GM19395 (cell line): Measurements from ENCODE around the gene APBA2.
"Not testable (repeated sequence)": the region's sequence is repeated elsewhere in the genome, so short reads cannot be mapped to it uniquely, and the experiment has no call there.

Source experiments
- ATAC-seq: cut with Tn5 transposase; IDR thresholded peaks from one replicate; pipeline ENCODE4 v1.9.1; 2021; ENCODE audit warnings: mild to moderate bottlenecking, moderate library complexity; ENCODE audit not compliant: unreplicated experiment

The APBA2 gene

DNA sequence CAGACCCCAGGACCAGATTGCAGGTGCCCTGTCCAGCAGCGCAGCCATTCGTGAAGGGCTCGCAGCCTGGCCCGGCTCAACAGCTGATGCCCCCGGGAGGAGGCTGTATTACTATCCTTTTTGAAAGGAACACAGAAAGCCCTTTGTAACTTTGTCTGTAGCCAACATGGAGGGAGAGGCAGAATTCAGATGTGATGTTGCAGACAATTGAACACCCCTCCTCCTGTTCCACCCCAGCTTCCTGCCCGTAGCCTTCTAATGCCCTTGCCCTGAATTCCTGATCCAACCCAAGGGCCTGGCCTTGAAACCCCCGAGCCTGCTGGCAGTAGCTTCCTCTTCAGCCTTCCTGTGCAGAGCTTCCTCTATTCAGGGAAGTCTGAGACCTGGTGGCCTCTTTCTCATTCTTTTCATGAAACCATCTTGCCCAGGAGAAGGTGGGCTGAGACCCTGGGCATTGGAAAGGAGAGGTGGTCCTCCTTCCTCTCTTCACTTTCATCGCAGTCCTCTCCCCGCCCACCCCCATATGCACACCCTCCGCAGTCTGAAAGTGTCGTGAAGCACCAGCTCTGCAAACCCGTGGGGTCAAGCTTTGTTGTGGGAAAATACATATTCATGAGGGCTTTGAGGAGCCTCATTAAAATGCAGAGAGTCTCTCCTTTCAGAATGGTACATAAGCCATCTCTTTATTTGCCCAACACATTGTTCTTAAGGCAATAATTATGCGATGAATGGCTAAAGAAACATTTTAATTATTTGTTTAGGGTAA lies 109.2 kb downstream of the APBA2 start:
- ATAC-seq, result no peak

DNA sequence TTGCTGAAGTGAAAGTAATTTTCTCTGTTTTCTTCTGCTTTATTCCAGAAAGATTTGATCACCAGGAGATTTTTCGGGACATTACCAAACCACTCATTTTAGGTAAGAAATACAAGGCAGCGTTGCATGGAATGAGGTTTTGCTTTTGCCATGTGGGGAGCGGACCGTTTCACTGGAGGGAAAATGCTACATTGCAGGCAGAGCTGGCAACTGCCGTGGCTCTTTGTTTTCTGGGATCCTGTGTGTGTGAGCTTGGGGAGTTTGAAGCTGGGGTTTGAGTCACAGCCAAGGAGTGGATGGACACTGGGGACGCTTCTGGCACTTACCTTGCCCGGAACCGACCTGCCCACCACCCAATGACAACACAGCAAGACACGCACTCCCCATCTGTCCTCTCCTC lies 109.9 kb downstream of the APBA2 start:
- no peak for ATAC-seq

DNA sequence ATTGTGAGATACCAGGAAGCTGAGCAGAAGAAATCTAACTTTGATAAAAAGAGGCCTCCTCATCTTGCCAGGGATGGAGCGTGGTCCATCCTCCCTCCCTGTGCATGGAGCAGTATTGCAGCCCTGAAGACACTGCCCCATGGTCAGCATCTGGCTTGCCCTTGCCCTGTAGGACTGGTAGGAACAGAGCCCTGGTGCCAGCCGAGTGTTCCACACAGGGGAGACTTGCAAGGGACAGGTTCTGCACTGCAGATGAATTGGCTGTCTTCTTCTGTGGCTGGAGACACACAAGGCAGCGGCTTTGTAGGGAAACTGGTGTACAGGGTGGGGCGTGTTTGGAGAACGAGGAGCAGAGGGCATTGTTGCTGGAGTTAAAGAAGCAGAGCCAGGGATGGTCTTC lies 110.5 kb downstream of the APBA2 start:
- ATAC-seq, result no peak

DNA sequence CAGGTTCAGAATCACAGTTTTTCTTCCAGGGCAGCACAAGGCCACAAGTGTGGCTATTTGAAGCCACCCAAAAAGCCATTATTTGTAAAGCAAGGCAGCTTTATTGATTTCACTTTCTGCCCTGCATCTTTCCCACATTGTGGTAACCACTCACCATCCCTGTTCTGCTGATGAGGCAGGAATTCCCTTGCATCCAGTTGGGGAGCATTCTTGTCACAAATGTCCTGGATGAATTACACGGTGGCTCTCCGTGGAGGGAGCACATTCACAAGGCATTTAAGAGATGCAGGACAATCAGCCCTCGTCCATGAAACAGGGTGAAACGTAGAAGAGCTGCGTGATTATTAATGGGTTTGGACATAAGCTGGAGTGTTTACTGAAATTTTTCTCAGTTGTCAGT lies 111.2 kb downstream of the APBA2 start:
- no peak for ATAC-seq

DNA sequence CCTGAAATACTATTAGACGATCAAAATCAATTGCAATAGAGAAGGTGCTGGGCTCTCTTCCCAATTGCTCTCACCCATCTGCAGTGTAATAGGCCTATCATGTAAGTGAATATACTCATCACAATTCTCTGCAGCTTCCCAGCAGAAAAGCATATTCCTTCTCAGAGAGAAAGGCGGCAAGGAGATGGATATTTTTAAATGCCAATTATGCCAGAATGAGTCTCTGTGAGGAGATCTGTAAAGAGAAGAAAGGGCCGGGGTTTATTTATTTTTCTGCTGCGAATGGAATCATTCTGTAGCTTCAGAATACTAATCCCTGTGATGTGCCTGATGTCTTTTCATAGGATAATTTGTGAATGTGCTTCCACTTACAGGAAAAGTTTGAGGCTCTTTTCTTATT lies 112.0 kb downstream of the APBA2 start:
- no peak for ATAC-seq

DNA sequence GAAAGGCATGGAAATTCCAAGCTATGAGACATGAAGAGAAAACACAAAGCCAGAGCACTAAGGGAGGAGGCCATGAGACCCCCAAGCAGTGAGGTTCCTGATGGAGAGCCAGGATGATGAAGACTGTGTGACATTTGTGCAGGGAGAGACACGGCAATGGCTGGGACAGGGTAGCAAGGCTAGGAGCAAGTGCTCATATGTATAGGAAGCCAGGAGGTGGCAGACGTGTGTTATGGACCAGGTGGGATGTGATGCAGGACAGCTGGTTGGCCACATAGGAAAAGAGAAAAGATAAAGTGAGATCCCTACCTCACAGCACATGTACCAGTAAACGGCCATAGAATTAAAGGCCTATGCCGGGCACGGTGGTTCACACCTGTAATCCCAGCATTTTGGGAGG lies 112.7 kb downstream of the APBA2 start:
- ATAC-seq, result no peak

DNA sequence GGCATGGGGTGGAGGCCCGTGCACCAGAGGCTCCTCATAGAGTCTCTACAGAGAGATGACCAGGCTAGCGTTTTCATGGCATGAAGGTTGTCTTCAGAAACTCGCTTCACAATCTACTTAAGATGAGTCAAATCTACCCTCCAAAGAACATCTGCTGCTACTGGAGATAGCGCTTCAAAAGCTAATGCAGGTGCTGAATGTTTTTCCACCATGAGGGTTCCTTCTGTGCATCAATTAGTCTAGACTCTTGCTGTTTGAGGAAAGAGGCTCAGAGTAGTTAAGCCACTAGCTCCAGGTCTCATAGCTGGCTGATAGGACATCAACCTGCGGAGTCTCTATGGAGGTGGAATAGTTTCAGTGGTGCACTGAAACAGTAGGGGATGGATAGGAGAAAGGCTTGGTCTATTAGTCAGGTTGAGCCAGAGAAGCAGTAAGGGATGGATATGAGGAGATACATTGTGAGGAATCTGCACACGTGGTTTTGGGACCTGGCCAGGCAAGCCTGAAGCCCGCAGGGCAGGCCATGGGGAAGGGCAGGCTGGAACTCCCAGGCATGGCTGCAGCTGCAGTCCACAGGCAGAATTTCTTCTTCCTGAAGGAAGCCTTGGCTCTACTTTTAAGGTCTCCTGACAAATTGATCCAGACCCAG lies 117.5 kb downstream of the APBA2 start:
- no peak for ATAC-seq

DNA sequence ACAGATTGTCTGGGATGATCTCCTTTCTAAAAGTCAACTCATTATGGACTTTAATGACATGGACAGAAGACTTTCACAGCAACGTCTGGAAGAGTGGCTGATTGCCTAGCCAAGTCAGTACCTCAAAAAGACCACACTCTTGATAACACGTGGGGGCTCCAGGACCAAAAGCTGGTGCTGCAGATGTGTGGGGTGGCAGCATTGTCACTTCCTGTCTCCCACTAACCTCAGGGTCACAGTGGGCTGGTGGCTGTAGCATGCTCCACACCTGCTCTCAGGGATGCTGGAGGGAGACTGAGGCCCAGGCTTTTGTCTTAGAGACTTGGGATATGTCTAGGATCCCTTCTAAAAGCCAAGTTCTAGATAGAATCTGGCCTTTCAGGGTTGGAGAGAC lies 118.1 kb downstream of the APBA2 start:
- ATAC-seq, result no peak

DNA sequence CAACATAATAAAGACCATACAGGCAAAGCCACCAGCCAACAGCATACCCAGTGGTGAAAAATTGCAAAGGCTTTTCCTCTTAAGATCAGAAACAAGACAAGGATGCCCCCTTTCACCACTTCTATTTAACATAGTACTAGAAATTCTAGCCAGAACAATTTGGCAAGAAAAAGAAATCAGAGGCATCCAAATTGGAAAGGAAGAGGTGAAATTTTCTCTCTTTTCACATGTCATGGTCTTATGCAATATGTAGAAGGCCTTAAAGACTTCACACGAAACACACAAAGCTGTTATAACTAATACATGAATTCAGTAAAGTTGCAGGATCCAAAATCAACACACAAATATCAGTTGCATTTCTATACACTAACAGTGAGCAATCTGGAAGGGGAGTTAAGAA lies 120.2 kb downstream of the APBA2 start:
- no peak for ATAC-seq

DNA sequence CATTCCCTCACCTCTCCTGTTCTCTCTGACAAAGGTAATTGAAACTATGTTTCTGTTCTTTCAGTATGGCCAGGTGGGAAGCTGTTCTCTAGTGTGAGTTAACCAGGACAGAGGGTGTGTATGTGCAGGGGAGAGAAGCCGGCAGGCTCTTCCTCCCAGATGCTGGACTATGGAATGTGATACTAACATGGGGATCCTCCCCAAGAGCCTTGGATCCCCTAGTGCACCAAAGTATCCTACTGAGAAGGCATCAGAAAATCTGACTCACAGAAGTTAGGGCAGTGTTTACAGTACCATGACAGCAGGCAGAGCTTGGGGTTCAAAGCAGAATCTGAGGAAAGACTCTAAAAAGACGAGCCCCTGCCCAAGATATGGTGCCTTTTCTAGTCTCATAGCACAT lies 123.1 kb downstream of the APBA2 start:
- no peak for ATAC-seq

DNA sequence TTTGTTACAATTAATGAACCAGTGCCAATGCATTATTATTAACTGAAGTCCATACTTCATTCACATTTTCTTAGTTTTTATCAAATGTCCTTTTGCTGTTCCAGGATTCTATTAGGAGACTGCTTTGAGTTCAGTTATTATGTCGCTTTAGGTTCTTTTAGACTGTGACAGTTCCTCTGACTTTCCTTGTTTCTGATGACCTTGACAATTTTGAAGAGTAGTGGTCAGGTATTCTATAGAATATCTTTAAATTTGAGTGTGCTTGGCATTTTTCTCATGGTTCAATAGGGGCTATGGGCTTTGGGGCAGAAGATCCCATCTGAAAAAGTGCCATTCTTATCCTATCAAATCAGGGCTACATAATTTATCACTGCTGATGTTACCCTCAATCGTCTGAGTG lies 126.3 kb downstream of the APBA2 start:
- no peak for ATAC-seq

DNA sequence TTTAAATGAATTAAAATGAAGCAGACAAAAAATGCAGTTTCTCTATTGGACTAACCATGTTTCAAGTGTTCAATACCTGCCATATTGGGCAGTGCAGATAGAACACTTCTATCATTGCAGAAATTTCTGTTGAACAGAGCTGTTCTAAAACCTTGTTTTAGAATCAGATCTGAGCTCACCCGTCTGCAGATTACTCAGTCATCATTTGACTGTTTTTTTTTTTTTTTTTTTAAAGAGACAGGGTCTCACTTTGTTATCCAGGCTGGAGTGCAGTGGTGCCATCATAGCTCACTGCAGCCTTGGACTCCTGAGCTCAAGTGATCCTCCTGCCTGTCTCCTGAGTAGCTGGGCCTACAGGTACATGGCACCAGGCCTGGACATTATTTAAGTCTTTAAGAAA lies 128.7 kb downstream of the APBA2 start:
- no peak for ATAC-seq

DNA sequence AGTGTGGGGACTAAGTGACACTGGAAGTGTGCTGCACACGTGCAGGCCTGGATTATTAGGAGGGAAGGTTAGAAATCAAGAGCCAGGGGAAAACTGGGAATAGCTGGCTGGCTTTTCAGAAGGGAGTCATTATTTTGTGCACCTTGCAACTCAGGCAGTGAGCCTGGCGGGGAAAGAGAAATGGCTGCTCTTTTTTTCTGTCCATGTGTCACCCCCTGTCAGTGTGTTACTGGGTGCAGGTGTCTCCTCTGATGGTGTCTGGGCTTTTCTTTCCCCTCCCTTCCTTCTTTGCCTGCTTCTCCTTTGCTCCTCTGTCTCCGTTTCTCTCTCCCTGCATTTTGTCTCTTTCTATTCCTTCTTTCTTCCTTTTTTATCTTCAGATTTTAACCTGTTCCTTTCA lies 130.7 kb downstream of the APBA2 start:
- ATAC-seq, result no peak

DNA sequence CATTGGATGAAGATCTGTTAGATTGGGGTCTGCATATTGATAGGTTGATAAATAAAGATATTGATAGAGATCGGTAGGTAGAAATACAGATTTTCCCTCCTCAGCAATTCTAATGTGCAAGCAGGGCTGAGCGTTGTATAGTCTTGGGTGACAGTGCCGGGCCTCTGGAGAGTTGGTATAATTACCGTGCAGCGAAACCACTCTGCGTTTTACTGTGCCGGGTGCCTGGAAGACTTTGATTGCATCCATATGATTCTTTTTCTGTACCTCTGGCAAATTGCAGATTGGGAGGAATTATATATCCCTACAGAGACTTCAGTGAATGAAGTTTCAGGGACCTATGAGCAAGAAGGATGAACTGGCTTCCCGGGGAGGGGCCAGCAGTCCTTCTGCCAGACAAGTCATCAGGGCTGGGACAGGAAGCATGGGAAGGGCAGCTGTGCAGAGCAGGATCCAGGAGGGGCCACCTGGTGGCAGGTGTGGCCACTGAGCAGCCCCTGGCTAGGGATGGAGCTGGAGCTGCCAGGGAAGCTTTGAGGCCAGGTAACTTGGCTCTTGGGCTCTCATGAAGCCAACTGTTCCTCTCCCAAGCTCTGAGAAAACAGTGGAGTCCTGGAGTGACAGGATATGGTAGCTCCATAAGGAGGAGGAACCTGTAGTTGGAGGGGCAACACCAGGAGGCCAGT lies 132.5 kb downstream of the APBA2 start:
- ATAC-seq, result no peak

DNA sequence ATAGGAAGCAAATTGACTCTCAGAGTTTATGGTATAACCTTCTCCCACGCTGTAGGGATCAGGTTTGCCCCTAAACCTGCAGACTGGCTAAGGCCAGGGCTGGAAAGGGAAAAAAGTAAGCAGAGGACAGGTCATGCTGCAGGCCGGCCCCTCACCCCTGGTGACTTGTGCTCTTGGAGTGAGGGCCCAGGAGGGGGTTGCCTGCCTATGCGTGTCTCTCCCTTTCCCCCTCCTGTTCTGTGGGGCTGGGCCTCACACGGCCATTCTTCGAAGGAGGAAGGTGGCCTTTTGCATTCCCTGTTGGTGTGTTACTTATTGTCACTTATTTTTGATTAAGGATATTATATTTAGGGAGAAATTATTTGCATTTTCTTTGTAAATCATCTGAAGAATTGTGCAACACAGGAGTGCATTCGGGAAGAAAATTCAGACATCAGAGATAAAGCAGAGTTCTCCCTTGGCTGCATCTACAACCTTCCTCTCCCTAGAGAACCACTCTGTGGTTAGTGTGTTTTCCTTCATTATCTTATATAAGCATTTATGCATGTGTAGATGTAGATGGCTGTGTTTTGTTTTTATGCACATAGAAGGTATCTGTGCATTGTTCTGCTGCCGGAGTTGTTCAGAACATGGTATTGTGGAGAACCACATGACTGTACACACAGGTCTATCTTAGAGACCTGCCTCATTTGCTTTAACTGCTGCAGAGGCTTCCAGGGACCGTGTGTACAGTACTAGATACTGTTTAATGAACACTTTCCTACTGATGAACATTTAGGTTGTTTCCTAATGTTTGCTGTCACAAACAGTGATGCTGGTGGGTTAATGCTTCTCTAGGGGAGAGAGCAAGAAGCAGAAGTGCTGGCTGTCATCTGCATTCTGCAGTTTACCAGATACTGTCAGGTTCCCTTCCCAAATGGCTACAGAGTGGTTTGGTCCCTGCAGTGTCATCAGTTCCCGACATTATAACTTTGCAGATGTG lies 133.5 kb downstream of the APBA2 start:
- ATAC-seq, result no peak

DNA sequence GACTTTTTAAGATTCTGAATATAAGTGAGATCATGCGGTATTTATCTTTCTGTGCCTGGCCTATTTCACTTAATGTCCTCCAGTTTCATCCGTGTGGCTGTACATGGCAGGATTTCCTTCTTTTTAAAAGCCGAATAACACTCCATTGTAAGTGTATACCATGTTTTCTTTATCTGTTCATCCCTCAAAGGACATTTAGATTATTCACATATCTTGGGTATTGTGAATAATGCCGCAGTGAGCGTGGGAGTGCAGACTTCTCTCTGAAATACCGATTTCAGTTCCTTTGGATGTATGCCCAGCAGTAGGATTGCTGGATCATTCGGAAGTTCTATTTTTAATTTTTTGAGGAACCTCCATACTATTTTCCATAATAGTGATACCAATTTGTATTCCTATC lies 136.1 kb downstream of the APBA2 start:
- no peak for ATAC-seq

DNA sequence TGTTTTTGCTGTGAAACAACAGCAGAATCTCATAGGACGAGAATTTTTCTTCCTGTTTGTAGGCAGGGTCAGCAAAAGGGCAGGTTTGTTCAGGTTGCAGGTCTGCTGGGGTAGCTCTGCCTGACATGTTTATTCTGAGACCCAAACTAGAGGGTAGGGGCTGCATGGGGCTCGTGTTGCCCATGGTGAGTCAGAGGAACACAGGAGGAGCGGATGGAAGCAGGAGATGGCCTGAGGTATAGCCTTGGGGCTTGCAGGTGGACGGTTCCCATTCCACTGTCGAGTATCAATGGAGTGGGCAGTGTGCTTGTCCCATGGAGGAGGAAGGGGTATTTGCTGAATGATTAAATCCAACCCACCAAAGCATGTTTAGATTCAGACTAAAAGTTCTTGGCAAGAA lies 138.9 kb downstream of the APBA2 start:
- no peak for ATAC-seq

DNA sequence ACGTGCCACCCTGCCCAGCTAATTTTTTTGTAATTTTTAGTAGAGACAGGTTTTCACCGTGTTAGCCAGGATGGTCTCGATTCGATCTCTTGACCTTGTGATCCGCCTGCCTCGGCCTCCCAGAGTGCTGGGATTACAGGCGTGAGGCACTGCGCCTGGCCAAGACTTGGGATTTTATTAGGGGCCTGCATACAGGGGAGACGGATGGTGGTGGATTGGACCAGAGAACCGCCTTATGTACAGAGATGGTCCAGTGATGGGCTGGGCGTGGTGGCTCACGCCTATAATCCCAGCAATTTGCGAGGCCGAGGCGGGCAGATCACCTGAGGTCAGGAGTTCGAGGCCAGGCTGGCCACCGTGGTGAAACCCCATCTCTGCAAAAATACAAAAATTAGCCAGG lies 139.6 kb downstream of the APBA2 start:
- not testable (repeated sequence) for ATAC-seq

DNA sequence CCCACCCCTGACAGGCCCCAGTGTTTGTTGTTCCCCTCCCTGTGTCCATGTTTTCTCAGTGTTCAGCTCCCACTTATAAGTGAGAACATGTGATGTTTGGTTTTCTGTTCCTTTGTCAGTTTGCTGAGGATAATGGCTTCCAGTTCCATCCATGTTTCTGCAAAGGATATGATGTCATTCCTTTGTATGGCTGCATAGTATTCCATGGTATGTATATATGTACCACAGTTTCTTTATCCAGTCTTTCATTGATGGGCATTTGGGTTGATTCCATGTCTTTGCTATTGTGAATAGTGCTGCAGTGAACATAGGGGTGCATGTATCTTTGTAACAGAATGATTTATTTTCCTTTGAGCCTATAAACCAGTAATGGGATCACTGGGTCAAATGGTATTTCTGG lies 142.4 kb downstream of the APBA2 start:
- ATAC-seq, result not testable (repeated sequence)

DNA sequence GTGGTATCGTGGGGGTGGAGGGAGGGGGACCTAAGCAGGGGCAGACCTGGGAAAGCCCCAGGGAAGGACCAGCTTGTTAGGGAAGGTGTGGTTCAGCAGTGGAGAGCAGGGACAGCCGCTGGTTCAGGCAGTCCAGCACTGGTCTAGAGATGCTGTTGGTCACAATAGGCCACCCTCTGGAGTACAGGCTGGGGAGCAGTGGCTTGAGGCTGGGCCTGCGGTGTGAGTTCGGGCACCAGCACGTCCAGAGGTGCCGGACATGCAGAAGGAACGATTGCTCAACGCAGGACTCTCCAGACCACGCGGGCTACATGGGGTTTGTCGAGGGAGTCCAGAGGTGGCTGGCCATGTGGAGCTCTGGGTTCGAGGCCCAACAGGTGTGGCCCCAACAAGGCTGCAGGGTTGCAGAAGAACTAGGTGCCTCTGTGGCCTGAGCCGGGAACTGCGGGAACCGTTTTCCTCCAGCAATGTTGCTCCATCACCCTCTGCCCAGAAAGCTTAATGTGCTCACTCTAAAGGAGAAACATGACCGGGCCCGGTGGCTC lies 143.9 kb downstream of the APBA2 start:
- ATAC-seq, result no peak
